Mucosa of descending colon (tissue), 3 donors: ENCODE results near the gene CGNL1. TPM values are rescaled to one million over a fixed set of nuclear protein-coding genes. Genes with fewer than 3 reads are reported as not detected.

ENCODE experiments used
- ATAC-seq: fragments of 200-7000 bp; cut with Tn5 transposase; one replicate; pipeline ENCODE4 v1.9.1; 2020; ENCODE audit warnings: mild to moderate bottlenecking, moderate library complexity
- DNase-seq, 3 donors: peaks; one replicate each; pipeline ENCODE4 v3.0.0-alpha.2; 2020
- H3K36me3 ChIP-seq: fragments of 200-600 bp; one replicate; pipeline ENCODE4 v1.8.0; 2021; ENCODE audit warnings: low read depth, mild to moderate bottlenecking
- H3K4me1 ChIP-seq: fragments of 200-600 bp; one replicate; pipeline ENCODE4 v1.8.0; 2021; ENCODE audit warnings: low read depth, mild to moderate bottlenecking
- H3K4me3 ChIP-seq: fragments of 200-600 bp; one replicate; pipeline ENCODE4 v1.8.0; 2021; ENCODE audit warnings: mild to moderate bottlenecking
- H3K9me3 ChIP-seq: fragments of 200-600 bp; one replicate; pipeline ENCODE4 v1.8.0; 2021; ENCODE audit warnings: mild to moderate bottlenecking
- CTCF ChIP-seq: fragments of 200-600 bp; IDR thresholded peaks from one replicate; pipeline ENCODE4 v1.8.0; 2022; ENCODE audit warnings: antibody characterized with exemption, mild to moderate bottlenecking
- intact Hi-C, 2 donors: fragments of 100-400 bp; cut with DNase I in 1 of 2; cut with micrococcal nuclease in 1 of 2; formaldehyde crosslinking; loops; one replicate each; pipeline versions ENCODE4 v1.11.0 to v1.11.1; 2022; cut with DNase I, micrococcal nuclease
- total RNA-seq, 3 donors: library from RNA; stranded (reverse); fragmentation: NEBNext Ultra II Directional in 2 of 3; extraction: Animal tissue kit (Norgen Biotek cat#: 25700) in 2 of 3; gene quantifications; one replicate each; pipeline versions ENCODE4 v1.2.1 to v1.2.4, GENCODE V29; 2021 to 2023
- donor health status: DM: no; HTN: no; CAD: no; lungs with moderate emphysema.
- donor health status: DM: no; HTN: no; CAD: no.
- donor health status: DM: no; HTN: yes; CAD: no.

The CGNL1 gene
- total RNA-seq, 3 donors from 2014 or later: 3.3 to 4.5 (median 3.9) TPM

GRCh38 chr15:57556040-57556439 lies 179.7 kb downstream of the CGNL1 start:
- intact Hi-C loops: no loop called here
- H3K4me1 ChIP-seq: peaks cover 8% of the 10 kb centered on the region
- ATAC-seq (no peak), DNase-seq (no peak)
- H3K4me3 ChIP-seq: no peak overlapping the region
- no peaks in the 10 kb centered on the region for H3K9me3 ChIP-seq
- no peak for TF ChIP-seq CTCF
- H3K36me3 ChIP-seq: no peaks in the 10 kb centered on the region

GRCh38 chr15:57557267-57557666 lies 181.0 kb downstream of the CGNL1 start:
- peaks cover 8% of the 10 kb centered on the region for H3K4me1 ChIP-seq
- no peak overlapping the region for H3K4me3 ChIP-seq
- intact Hi-C loops: no loop called here
- H3K36me3 ChIP-seq: no peaks in the 10 kb centered on the region
- no peak for ATAC-seq
- TF ChIP-seq CTCF: no peak
- no peak for DNase-seq
- no peaks in the 10 kb centered on the region for H3K9me3 ChIP-seq

GRCh38 chr15:57557810-57558209 lies 181.5 kb downstream of the CGNL1 start:
- Histone ChIP-seq H3K9me3 (no peaks in the 10 kb centered on the region), H3K4me1 (peaks cover 8% of the 10 kb centered on the region), H3K36me3 (no peaks in the 10 kb centered on the region), H3K4me3 (no peak overlapping the region)
- DNase-seq (no peak), ATAC-seq (no peak)
- no peak for TF ChIP-seq CTCF
- intact Hi-C loops: no loop called here

- TF ChIP-seq CTCF: peak; percentile 68
- DNase-seq: peak; percentile 78 to 94 (median 91)
These were observed 183.6 kb downstream of the CGNL1 start for GRCh38 chr15:57559875-57560274.

GRCh38 chr15:57561041-57561711 lies 184.9 kb downstream of the CGNL1 start:
- TF ChIP-seq CTCF: peak; percentile 75
- ATAC-seq (peak; percentile 88), DNase-seq (peak in 2 of 3 donors; percentile 59 to 77)
- no peaks in the 10 kb centered on the region for H3K36me3 ChIP-seq
- peaks cover 8% of the 10 kb centered on the region for H3K4me1 ChIP-seq
- intact Hi-C loops: loop anchor here in 1 of 2 donors (2.0 to 5.0 kb wide), 2 partner anchors 52 to 146 kb away; partner anchors contain the start of gene POLR2M
- no peak overlapping the region for H3K4me3 ChIP-seq
- no peaks in the 10 kb centered on the region for H3K9me3 ChIP-seq

More at GRCh38 chr15:57559875-57560274, 183.6 kb downstream of the CGNL1 start:
- intact Hi-C loops: loop anchor here in 1 of 2 donors (2.0 to 5.0 kb wide), 2 partner anchors 53 to 147 kb away; partner anchors contain the start of gene POLR2M
- no peak overlapping the region for H3K4me3 ChIP-seq
- ATAC-seq: peak; percentile 96
- H3K4me1 ChIP-seq: peaks cover 8% of the 10 kb centered on the region
- H3K9me3 ChIP-seq: no peaks in the 10 kb centered on the region
- H3K36me3 ChIP-seq: no peaks in the 10 kb centered on the region
